NCI-H128 (cell line): ENCODE results near the gene ANKRD31.
"Not testable (repeated sequence)": the region's sequence is repeated elsewhere in the genome, so short reads cannot be mapped to it uniquely, and the experiment has no call there.

ENCODE experiments used
- DNase-seq: peaks from one replicate; lab custom pipeline; 2025; ENCODE audit not compliant: unreplicated experiment; lab: John Stamatoyannopoulos, UW

Gene ANKRD31

GRCh38 chr5:75236322-75237316 lies at the start of gene ANKRD31:
TSS of gene ANKRD31 (minus strand) at chr5:75236878. CDS start at chr5:75236686, 192 bp downstream.
- DNase-seq = peak; percentile 52

- DNase-seq = no peak
Measured at GRCh38 chr5:75286211-75286773, 49.6 kb upstream of the ANKRD31 start.

GRCh38 chr5:75282581-75282980 lies 45.9 kb upstream of the ANKRD31 start:
- no peak for DNase-seq

GRCh38 chr5:75281716-75282465 lies 45.2 kb upstream of the ANKRD31 start:
- DNase-seq = no peak

GRCh38 chr5:75279321-75279720 lies 42.6 kb upstream of the ANKRD31 start:
- no peak for DNase-seq

GRCh38 chr5:75277463-75277862 lies 40.8 kb upstream of the ANKRD31 start:
- no peak for DNase-seq

GRCh38 chr5:75275756-75276155 lies 39.1 kb upstream of the ANKRD31 start:
- DNase-seq = no peak

- no peak for DNase-seq
Measured at GRCh38 chr5:75275147-75275546, 38.5 kb upstream of the ANKRD31 start.

GRCh38 chr5:75274486-75274885 lies 37.8 kb upstream of the ANKRD31 start:
- no peak for DNase-seq

GRCh38 chr5:75270605-75271004 lies 33.9 kb upstream of the ANKRD31 start:
- DNase-seq = not testable (repeated sequence)

- no peak for DNase-seq
Measured at GRCh38 chr5:75265731-75266130, 29.1 kb upstream of the ANKRD31 start.

- no peak for DNase-seq
Measured at GRCh38 chr5:75262271-75262670, 25.6 kb upstream of the ANKRD31 start.

GRCh38 chr5:75260708-75261107 lies 24.0 kb upstream of the ANKRD31 start:
- no peak for DNase-seq

GRCh38 chr5:75250452-75250851 lies 13.8 kb upstream of the ANKRD31 start:
- DNase-seq = not testable (repeated sequence)

GRCh38 chr5:75245023-75245422 lies 8.3 kb upstream of the ANKRD31 start:
- no peak for DNase-seq

- no peak for DNase-seq
Measured at GRCh38 chr5:75243510-75243909, 6.8 kb upstream of the ANKRD31 start.

- DNase-seq = no peak
Measured at GRCh38 chr5:75243100-75243499, 6.4 kb upstream of the ANKRD31 start.

GRCh38 chr5:75242067-75242466 lies 5.4 kb upstream of the ANKRD31 start:
- no peak for DNase-seq

GRCh38 chr5:75239681-75240080 lies 3.0 kb upstream of the ANKRD31 start:
- no peak for DNase-seq

- DNase-seq = no peak
Measured at GRCh38 chr5:75235711-75236110, 967 bp downstream of the ANKRD31 start.

- DNase-seq = no peak
Measured at GRCh38 chr5:75234251-75234650, 2.4 kb downstream of the ANKRD31 start.

- DNase-seq = no peak
Measured at GRCh38 chr5:75226916-75227315, 9.8 kb downstream of the ANKRD31 start.
